ENCODE results near the gene TAL2. TPM values are rescaled to one million over a fixed set of nuclear protein-coding genes. Genes with fewer than 3 reads are reported as not detected.

The TAL2 gene
- total and polyA plus RNA-seq, 3 donors from 2014 or later, result 0.78 TPM; not detected in 2

DNA sequence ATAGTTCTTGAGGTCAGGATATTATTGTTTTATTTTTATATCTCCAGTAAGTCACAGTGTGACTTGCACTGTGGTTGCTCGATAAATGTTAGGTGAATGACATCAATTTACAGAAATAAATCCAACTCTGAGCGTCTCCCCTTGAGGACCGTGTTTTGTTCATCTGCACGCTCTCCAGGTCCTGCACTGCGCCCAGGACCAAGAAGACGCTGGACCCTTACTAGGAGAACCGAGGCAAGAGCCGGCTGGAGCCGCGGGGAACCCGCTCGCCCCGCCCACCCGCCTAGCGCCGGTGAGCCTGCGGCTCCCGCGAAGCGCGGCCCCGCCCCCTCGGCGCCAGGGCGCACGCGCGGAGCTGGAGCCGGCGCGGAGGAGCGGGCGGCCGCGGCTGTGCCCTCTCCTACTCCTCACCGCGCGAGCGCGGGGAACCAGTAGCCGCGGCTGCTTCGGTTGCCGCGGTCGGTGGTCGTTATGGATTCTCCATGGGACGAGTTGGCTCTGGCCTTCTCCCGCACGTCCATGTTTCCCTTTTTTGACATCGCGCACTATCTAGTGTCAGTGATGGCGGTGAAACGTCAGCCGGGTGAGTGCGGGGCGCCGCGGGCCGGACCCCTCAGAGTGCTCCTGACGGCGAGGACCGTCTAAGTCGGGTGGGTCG, 32.1 kb downstream of the TAL2 start, which contains the start of gene TMEM38B:
Gene TMEM38B (plus strand): TSS at position 352 of the 658 bp plus-strand sequence. CDS start 120 bp downstream, at position 472.
- intact Hi-C loops (cut with DNase I; ENCODE audit: low total_unique reads), result no loop called here
- TF ChIP-seq POLR2A (IDR thresholded peaks at IDR 0.05), result no peak
- TF ChIP-seq, protein P1, sequence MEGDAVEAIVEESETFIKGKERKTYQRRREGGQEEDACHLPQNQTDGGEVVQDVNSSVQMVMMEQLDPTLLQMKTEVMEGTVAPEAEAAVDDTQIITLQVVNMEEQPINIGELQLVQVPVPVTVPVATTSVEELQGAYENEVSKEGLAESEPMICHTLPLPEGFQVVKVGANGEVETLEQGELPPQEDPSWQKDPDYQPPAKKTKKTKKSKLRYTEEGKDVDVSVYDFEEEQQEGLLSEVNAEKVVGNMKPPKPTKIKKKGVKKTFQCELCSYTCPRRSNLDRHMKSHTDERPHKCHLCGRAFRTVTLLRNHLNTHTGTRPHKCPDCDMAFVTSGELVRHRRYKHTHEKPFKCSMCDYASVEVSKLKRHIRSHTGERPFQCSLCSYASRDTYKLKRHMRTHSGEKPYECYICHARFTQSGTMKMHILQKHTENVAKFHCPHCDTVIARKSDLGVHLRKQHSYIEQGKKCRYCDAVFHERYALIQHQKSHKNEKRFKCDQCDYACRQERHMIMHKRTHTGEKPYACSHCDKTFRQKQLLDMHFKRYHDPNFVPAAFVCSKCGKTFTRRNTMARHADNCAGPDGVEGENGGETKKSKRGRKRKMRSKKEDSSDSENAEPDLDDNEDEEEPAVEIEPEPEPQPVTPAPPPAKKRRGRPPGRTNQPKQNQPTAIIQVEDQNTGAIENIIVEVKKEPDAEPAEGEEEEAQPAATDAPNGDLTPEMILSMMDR (IDR thresholded peaks at IDR 0.05), result no peak
- 0% methylated on average over 19 to 61 of the region's 65 CpGs for WGBS, 2 donors
- Histone ChIP-seq H3K4me3 (peak within 1 kb of the TSS; percentile 85 to 92), H3K27me3 (no peaks in the 10 kb centered on the region), H3K27ac (peak within 1 kb of the TSS; percentile 76 to 89), H3K36me3 (ENCODE audit: low read depth, missing control alignments) (no peaks in the 10 kb centered on the region), H3K9me3 (no peaks in the 10 kb centered on the region), H3K4me1 (peaks cover 5% of the 10 kb centered on the region)
- peak; percentile 88 for DNase-seq

DNA sequence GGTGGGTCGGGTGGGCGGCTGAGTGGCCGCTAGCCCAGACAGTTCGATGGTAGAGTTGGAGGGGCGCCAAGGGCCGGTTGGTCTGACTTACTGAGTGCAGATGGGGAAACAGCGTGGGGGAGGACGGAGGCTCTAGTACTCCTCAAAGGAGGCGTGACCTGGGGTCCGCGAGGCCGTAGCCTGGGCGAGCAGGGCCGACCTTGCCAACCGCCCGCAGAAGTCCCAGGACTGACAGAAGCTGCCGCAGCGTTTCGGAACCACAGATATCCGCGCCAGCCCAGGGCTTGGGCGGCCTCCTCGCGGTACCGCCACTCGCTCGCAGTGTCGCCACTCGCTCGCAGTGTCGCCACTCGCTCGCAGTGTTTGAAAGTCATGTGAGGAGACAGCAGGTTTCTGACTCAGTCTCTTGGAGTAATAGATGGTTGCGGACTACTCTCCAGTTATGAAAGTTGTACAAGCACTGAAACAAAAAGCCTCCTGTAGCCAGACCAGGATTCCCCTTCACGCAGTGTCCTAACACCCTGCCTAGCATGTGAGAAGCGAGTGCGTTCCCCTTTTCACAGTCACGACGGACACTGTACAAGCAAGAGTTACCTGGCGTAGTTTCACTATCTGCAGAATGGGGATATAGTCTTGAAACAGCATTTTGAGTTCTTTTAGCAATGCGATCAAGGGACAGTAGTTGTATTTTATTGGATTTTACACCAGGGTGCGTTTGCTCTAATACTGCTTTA, 32.8 kb downstream of the TAL2 start:
- Histone ChIP-seq H3K27ac (peak overlapping the region; percentile 76 to 89), H3K36me3 (ENCODE audit: low read depth, missing control alignments) (no peaks in the 10 kb centered on the region), H3K9me3 (no peaks in the 10 kb centered on the region), H3K4me3 (peak overlapping the region; percentile 85 to 92), H3K4me1 (peaks cover 5% of the 10 kb centered on the region), H3K27me3 (no peaks in the 10 kb centered on the region)
- TF ChIP-seq POLR2A (IDR thresholded peaks at IDR 0.05), result no peak
- TF ChIP-seq, protein P1 (IDR thresholded peaks at IDR 0.05), result no peak
- 2 to 5% methylated on average over 8 to 37 of the region's 42 CpGs for WGBS, 2 donors
- peak; percentile 81 for DNase-seq
- intact Hi-C loops (cut with DNase I; ENCODE audit: low total_unique reads), result no loop called here

- Histone ChIP-seq H3K27me3 (no peaks in the 10 kb centered on the region), H3K27ac (no peak overlapping the region), H3K9me3 (no peaks in the 10 kb centered on the region), H3K36me3 (ENCODE audit: low read depth, missing control alignments) (no peaks in the 10 kb centered on the region), H3K4me1 (peaks cover 5% of the 10 kb centered on the region), H3K4me3 (no peak overlapping the region)
- TF ChIP-seq, protein P1 (IDR thresholded peaks at IDR 0.05), result no peak
- no peak for TF ChIP-seq POLR2A (IDR thresholded peaks at IDR 0.05)
- DNase-seq, result no peak
- 64 to 78% methylated on average over 12 of the region's 12 CpGs for WGBS, 2 donors
- intact Hi-C loops (cut with DNase I; ENCODE audit: low total_unique reads), result no loop called here
Observed at GRCh38 chr9:105696219-105696793, 34.0 kb downstream of the TAL2 start.

GRCh38 chr9:105697871-105698270, 35.6 kb downstream of the TAL2 start:
- WGBS, 2 donors, result 36 to 39% methylated on average over 4 of the region's 4 CpGs
- TF ChIP-seq, protein P1 (IDR thresholded peaks at IDR 0.05), result no peak

More at GRCh38 chr9:105697871-105698270, 35.6 kb downstream of the TAL2 start:
- Histone ChIP-seq H3K27me3 (no peaks in the 10 kb centered on the region), H3K27ac (no peak overlapping the region), H3K9me3 (no peaks in the 10 kb centered on the region), H3K4me3 (no peak overlapping the region), H3K36me3 (ENCODE audit: low read depth, missing control alignments) (no peaks in the 10 kb centered on the region), H3K4me1 (peaks cover 5% of the 10 kb centered on the region)
- no peak for DNase-seq
- intact Hi-C loops (cut with DNase I; ENCODE audit: low total_unique reads), result no loop called here

Measured in testis (tissue), 3 donors.